Measurements from ENCODE around the gene RBM23. TPM values are rescaled to one million over a fixed set of nuclear protein-coding genes. Genes with fewer than 3 reads are reported as not detected.

Gene RBM23
- total and polyA plus RNA-seq, 12 donors: 24.0 to 58.1 (median 34.8) TPM

DNA sequence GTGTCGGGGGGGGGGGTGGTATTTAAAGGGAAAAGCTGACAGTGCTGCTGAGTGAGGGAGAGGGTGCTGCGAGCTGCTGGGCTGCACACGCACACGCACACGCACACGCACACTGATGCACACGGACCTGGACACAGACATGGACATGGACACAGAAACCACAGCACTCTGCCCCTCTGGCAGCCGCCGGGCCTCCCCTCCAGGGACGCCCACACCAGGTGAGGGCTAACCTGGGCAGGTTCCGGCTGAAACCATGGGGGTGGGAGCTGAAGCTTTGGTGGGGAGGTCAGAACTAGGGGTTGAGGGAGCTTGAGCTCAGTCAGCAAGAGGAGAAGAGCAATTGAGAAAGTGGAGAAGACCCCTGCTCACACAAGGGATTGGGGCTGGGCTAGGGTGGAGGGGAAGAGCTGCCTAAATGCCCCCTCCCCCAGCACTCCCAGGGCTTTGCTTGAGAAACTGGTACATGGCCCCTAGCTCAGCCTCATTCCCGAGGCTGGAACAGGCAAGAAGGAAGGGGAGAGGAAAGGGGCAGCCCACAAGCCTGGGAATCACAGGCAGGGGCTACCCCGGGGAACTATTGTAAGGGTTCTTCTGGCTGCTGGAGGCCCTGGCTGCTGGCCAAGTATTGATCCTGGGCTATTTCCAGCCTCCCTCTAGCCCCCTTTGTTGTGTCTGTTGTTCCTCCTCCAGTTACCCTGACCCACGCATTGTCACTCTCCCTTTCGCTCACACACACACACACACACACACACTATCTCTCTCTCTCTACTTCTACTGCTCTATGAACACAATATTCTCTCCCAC lies 35.6 kb downstream of the RBM23 start, which contains the start of gene REM2:
REM2 (plus strand) TSS at position 50 of the 804 bp plus-strand sequence; CDS start at position 116, 66 bp downstream.
- Histone ChIP-seq H3K27me3 (peaks cover 0 to 10% (median 3%) of the 10 kb centered on the region in 7 donors), H3K9me3 (no peaks in the 10 kb centered on the region), H3K27ac (no peak within 1 kb of the TSS)

DNA sequence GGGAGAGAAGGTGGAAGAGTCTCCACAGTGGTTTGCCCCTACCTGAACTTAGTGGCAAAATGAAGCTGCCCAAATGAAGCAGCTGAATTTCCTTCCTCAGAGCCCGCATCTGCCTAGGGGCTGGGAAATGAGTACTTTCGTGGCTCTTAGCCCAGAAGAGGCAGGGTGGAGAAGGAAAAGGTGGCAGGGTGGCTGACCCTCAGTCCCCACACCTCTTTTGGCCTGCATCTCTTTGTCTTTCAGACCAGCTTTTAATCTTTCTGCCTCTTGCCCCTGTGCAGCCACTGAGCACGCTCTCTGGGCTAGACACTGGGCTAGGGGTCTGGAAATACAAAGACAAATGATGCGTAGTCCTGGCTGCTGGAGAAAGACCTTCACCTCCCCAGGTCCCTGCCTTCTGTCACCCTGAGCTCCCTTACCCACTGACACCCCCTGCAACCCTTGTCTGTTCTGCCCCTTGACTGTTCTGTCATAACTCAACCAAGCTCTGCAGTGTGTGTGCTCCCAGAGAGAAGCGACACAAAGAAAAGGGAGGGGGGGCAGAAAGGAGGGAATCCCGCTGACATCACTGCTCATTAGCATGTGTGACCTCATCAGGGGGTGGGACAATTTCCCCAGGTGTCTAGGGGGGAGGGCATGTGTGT lies 36.3 kb downstream of the RBM23 start:
- Histone ChIP-seq H3K27ac (no peak overlapping the region), H3K27me3 (peaks cover 0 to 10% (median 3%) of the 10 kb centered on the region in 7 donors), H3K4me3 (no peak overlapping the region), H3K4me1 (peaks cover 0 to 23% (median 7%) of the 10 kb centered on the region in 9 donors), H3K36me3 (peaks cover 0 to 23% (median 6%) of the 10 kb centered on the region in 9 donors), H3K9me3 (no peaks in the 10 kb centered on the region)
- DNase-seq (no peak), ATAC-seq (peak in 1 of 8 donors; percentile 5)
- WGBS, 2 donors: 26 to 32% methylated on average over 6 of the region's 6 CpGs
- intact Hi-C loops (cut with DNase I): no loop called here
- TF ChIP-seq, protein P1, sequence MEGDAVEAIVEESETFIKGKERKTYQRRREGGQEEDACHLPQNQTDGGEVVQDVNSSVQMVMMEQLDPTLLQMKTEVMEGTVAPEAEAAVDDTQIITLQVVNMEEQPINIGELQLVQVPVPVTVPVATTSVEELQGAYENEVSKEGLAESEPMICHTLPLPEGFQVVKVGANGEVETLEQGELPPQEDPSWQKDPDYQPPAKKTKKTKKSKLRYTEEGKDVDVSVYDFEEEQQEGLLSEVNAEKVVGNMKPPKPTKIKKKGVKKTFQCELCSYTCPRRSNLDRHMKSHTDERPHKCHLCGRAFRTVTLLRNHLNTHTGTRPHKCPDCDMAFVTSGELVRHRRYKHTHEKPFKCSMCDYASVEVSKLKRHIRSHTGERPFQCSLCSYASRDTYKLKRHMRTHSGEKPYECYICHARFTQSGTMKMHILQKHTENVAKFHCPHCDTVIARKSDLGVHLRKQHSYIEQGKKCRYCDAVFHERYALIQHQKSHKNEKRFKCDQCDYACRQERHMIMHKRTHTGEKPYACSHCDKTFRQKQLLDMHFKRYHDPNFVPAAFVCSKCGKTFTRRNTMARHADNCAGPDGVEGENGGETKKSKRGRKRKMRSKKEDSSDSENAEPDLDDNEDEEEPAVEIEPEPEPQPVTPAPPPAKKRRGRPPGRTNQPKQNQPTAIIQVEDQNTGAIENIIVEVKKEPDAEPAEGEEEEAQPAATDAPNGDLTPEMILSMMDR (IDR thresholded peaks at IDR 0.05): no peak

More for the DNA sequence above, 35.6 kb downstream of the RBM23 start, which contains the start of gene REM2:
- TF ChIP-seq, protein P1 (IDR thresholded peaks at IDR 0.05): no peak
- DNase-seq: no peak
- WGBS, 2 donors: 29 to 31% methylated on average over 15 of the region's 15 CpGs
- peaks cover 0 to 30% (median 7%) of the 10 kb centered on the region in 9 donors for H3K4me1 ChIP-seq
- intact Hi-C loops (cut with DNase I): no loop called here
- no peak for ATAC-seq
- no peak within 1 kb of the TSS for H3K4me3 ChIP-seq
- H3K36me3 ChIP-seq: peaks cover 0 to 16% (median under 1%) of the 10 kb centered on the region in 9 donors

DNA sequence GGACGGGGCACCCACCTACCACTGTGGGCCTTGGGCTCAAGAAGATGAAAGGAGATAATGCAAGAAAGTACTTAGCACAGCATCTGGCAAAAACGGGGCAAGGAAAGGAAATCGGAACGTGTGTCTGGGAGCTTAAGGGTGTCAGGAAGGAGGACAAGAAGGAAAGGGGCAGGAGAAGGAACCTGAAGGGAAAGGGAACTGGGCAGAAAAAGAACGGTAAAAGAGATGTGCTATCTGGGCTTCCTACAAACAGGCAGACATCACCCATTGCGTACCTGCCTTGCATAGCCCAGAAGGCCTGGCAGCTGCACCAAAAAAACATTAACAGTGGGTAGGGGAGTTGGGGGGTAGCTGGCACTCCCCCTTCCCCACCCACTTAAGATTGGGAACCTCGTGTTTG lies 36.9 kb downstream of the RBM23 start:
- H3K36me3 ChIP-seq: peaks cover 0 to 29% (median 12%) of the 10 kb centered on the region in 9 donors
- WGBS, 2 donors: 39 to 41% methylated on average over 7 of the region's 7 CpGs
- TF ChIP-seq, protein P1 (IDR thresholded peaks at IDR 0.05): no peak
- ATAC-seq (no peak), DNase-seq (no peak)
- H3K4me1 ChIP-seq: peaks cover 0 to 17% (median 3%) of the 10 kb centered on the region in 9 donors
- H3K9me3 ChIP-seq: no peaks in the 10 kb centered on the region
- H3K4me3 ChIP-seq: no peak overlapping the region
- H3K27me3 ChIP-seq: peaks cover 0 to 10% (median 0%) of the 10 kb centered on the region in 7 donors
- no peak overlapping the region for H3K27ac ChIP-seq
- intact Hi-C loops (cut with DNase I): no loop called here
